ENCODE data around the gene SFXN5. TPM values are rescaled to one million over a fixed set of nuclear protein-coding genes. Genes with fewer than 3 reads are reported as not detected.

The SFXN5 gene
- total RNA-seq, 1 donor from 2014 or later, result 4.7 TPM

- Histone ChIP-seq H3K4me3 (ENCODE audit: low read length in 3 of 3) (no peak overlapping the region), H3K9me3 (ENCODE audit: control insufficient read depth in 3 of 3, low read length in 3 of 3) (no peaks in the 10 kb centered on the region), H3K27ac (ENCODE audit: low read depth, low read length) (no peak overlapping the region), H3K36me3 (ENCODE audit: control insufficient read depth in 3 of 3, insufficient read depth in 3 of 3, low read length in 3 of 3) (peaks cover 3 to 7% (median 4%) of the 10 kb centered on the region in 3 donors), H3K4me1 (ENCODE audit: control insufficient read depth in 3 of 3, insufficient read depth in 3 of 3, low read length in 3 of 3) (peaks cover 45 to 52% (median 49%) of the 10 kb centered on the region in 3 donors), H3K27me3 (ENCODE audit: control insufficient read depth in 3 of 3, insufficient read depth in 3 of 3, low read length in 3 of 3) (no peaks in the 10 kb centered on the region), H3K9ac (ENCODE audit: low read depth in 1 of 3, low read length in 3 of 3) (no peak overlapping the region)
Observed at GRCh38 chr2:72981536-72981935, 90.0 kb downstream of the SFXN5 start.

- no peak overlapping the region for H3K4me3 ChIP-seq (ENCODE audit: low read length in 3 of 3)
- no peaks in the 10 kb centered on the region for H3K27me3 ChIP-seq (ENCODE audit: control insufficient read depth in 3 of 3, insufficient read depth in 3 of 3, low read length in 3 of 3)
- no peaks in the 10 kb centered on the region for H3K9me3 ChIP-seq (ENCODE audit: control insufficient read depth in 3 of 3, low read length in 3 of 3)
- no peak overlapping the region for H3K27ac ChIP-seq (ENCODE audit: low read depth, low read length)
- peaks cover 0 to 7% (median 3%) of the 10 kb centered on the region in 3 donors for H3K36me3 ChIP-seq (ENCODE audit: control insufficient read depth in 3 of 3, insufficient read depth in 3 of 3, low read length in 3 of 3)
- H3K4me1 ChIP-seq (ENCODE audit: control insufficient read depth in 3 of 3, insufficient read depth in 3 of 3, low read length in 3 of 3), result peaks cover 40 to 50% (median 42%) of the 10 kb centered on the region in 3 donors
- peak overlapping the region in 1 of 3 donors; percentile 5 for H3K9ac ChIP-seq (ENCODE audit: low read depth in 1 of 3, low read length in 3 of 3)
Observed at GRCh38 chr2:72980535-72981217, 90.8 kb downstream of the SFXN5 start.

GRCh38 chr2:72979896-72980295, 91.6 kb downstream of the SFXN5 start:
- H3K27me3 ChIP-seq (ENCODE audit: control insufficient read depth in 3 of 3, insufficient read depth in 3 of 3, low read length in 3 of 3), result no peaks in the 10 kb centered on the region
- H3K4me3 ChIP-seq (ENCODE audit: low read length in 3 of 3), result no peak overlapping the region
- H3K27ac ChIP-seq (ENCODE audit: low read depth, low read length), result no peak overlapping the region
- peaks cover 36 to 43% (median 38%) of the 10 kb centered on the region in 3 donors for H3K4me1 ChIP-seq (ENCODE audit: control insufficient read depth in 3 of 3, insufficient read depth in 3 of 3, low read length in 3 of 3)
- H3K9ac ChIP-seq (ENCODE audit: low read depth in 1 of 3, low read length in 3 of 3), result no peak overlapping the region
- H3K36me3 ChIP-seq (ENCODE audit: control insufficient read depth in 3 of 3, insufficient read depth in 3 of 3, low read length in 3 of 3), result peaks cover 0 to 7% (median 3%) of the 10 kb centered on the region in 3 donors
- H3K9me3 ChIP-seq (ENCODE audit: control insufficient read depth in 3 of 3, low read length in 3 of 3), result no peaks in the 10 kb centered on the region

GRCh38 chr2:72975017-72975416, 96.5 kb downstream of the SFXN5 start:
- Histone ChIP-seq H3K36me3 (ENCODE audit: control insufficient read depth in 3 of 3, insufficient read depth in 3 of 3, low read length in 3 of 3) (peaks cover 2 to 14% (median 3%) of the 10 kb centered on the region in 3 donors), H3K4me1 (ENCODE audit: control insufficient read depth in 3 of 3, insufficient read depth in 3 of 3, low read length in 3 of 3) (peaks cover 0 to 6% (median 0%) of the 10 kb centered on the region in 3 donors), H3K9me3 (ENCODE audit: control insufficient read depth in 3 of 3, low read length in 3 of 3) (no peaks in the 10 kb centered on the region), H3K27me3 (ENCODE audit: control insufficient read depth in 3 of 3, insufficient read depth in 3 of 3, low read length in 3 of 3) (no peaks in the 10 kb centered on the region), H3K9ac (ENCODE audit: low read depth in 1 of 3, low read length in 3 of 3) (no peak overlapping the region), H3K4me3 (ENCODE audit: low read length in 3 of 3) (no peak overlapping the region), H3K27ac (ENCODE audit: low read depth, low read length) (no peak overlapping the region)

GRCh38 chr2:72974436-72974754, 97.1 kb downstream of the SFXN5 start:
- Histone ChIP-seq H3K4me3 (ENCODE audit: low read length in 3 of 3) (no peak overlapping the region), H3K27ac (ENCODE audit: low read depth, low read length) (no peak overlapping the region), H3K9ac (ENCODE audit: low read depth in 1 of 3, low read length in 3 of 3) (no peak overlapping the region), H3K27me3 (ENCODE audit: control insufficient read depth in 3 of 3, insufficient read depth in 3 of 3, low read length in 3 of 3) (no peaks in the 10 kb centered on the region), H3K9me3 (ENCODE audit: control insufficient read depth in 3 of 3, low read length in 3 of 3) (no peaks in the 10 kb centered on the region), H3K4me1 (ENCODE audit: control insufficient read depth in 3 of 3, insufficient read depth in 3 of 3, low read length in 3 of 3) (peaks cover 0 to 3% (median 0%) of the 10 kb centered on the region in 3 donors), H3K36me3 (ENCODE audit: control insufficient read depth in 3 of 3, insufficient read depth in 3 of 3, low read length in 3 of 3) (peaks cover 2 to 14% (median 3%) of the 10 kb centered on the region in 3 donors)

- Histone ChIP-seq H3K9ac (ENCODE audit: low read depth in 1 of 3, low read length in 3 of 3) (no peak overlapping the region), H3K27ac (ENCODE audit: low read depth, low read length) (no peak overlapping the region), H3K9me3 (ENCODE audit: control insufficient read depth in 3 of 3, low read length in 3 of 3) (no peaks in the 10 kb centered on the region), H3K4me3 (ENCODE audit: low read length in 3 of 3) (no peak overlapping the region), H3K36me3 (ENCODE audit: control insufficient read depth in 3 of 3, insufficient read depth in 3 of 3, low read length in 3 of 3) (peaks cover 2 to 14% (median 3%) of the 10 kb centered on the region in 3 donors), H3K27me3 (ENCODE audit: control insufficient read depth in 3 of 3, insufficient read depth in 3 of 3, low read length in 3 of 3) (no peaks in the 10 kb centered on the region), H3K4me1 (ENCODE audit: control insufficient read depth in 3 of 3, insufficient read depth in 3 of 3, low read length in 3 of 3) (peaks cover 0 to 3% (median 0%) of the 10 kb centered on the region in 3 donors)
Observed at GRCh38 chr2:72973566-72974435, 97.7 kb downstream of the SFXN5 start.

- H3K9ac ChIP-seq (ENCODE audit: low read depth in 1 of 3, low read length in 3 of 3), result no peak overlapping the region
- peaks cover 0 to 3% (median 0%) of the 10 kb centered on the region in 3 donors for H3K4me1 ChIP-seq (ENCODE audit: control insufficient read depth in 3 of 3, insufficient read depth in 3 of 3, low read length in 3 of 3)
- no peak overlapping the region for H3K4me3 ChIP-seq (ENCODE audit: low read length in 3 of 3)
- no peaks in the 10 kb centered on the region for H3K27me3 ChIP-seq (ENCODE audit: control insufficient read depth in 3 of 3, insufficient read depth in 3 of 3, low read length in 3 of 3)
- H3K9me3 ChIP-seq (ENCODE audit: control insufficient read depth in 3 of 3, low read length in 3 of 3), result no peaks in the 10 kb centered on the region
- no peak overlapping the region for H3K27ac ChIP-seq (ENCODE audit: low read depth, low read length)
- peaks cover 2 to 16% (median 3%) of the 10 kb centered on the region in 3 donors for H3K36me3 ChIP-seq (ENCODE audit: control insufficient read depth in 3 of 3, insufficient read depth in 3 of 3, low read length in 3 of 3)
Observed at GRCh38 chr2:72973137-72973535, 98.4 kb downstream of the SFXN5 start.

- H3K27ac ChIP-seq (ENCODE audit: low read depth, low read length), result no peak overlapping the region
- no peak overlapping the region for H3K4me3 ChIP-seq (ENCODE audit: low read length in 3 of 3)
- peaks cover 0 to 3% (median 0%) of the 10 kb centered on the region in 3 donors for H3K4me1 ChIP-seq (ENCODE audit: control insufficient read depth in 3 of 3, insufficient read depth in 3 of 3, low read length in 3 of 3)
- no peaks in the 10 kb centered on the region for H3K27me3 ChIP-seq (ENCODE audit: control insufficient read depth in 3 of 3, insufficient read depth in 3 of 3, low read length in 3 of 3)
- H3K36me3 ChIP-seq (ENCODE audit: control insufficient read depth in 3 of 3, insufficient read depth in 3 of 3, low read length in 3 of 3), result peaks cover 2 to 16% (median 5%) of the 10 kb centered on the region in 3 donors
- H3K9me3 ChIP-seq (ENCODE audit: control insufficient read depth in 3 of 3, low read length in 3 of 3), result no peaks in the 10 kb centered on the region
- no peak overlapping the region for H3K9ac ChIP-seq (ENCODE audit: low read depth in 1 of 3, low read length in 3 of 3)
Observed at GRCh38 chr2:72972352-72973136, 99.0 kb downstream of the SFXN5 start.

GRCh38 chr2:72971036-72971435, 100.5 kb downstream of the SFXN5 start:
- Histone ChIP-seq H3K27me3 (ENCODE audit: control insufficient read depth in 3 of 3, insufficient read depth in 3 of 3, low read length in 3 of 3) (no peaks in the 10 kb centered on the region), H3K9me3 (ENCODE audit: control insufficient read depth in 3 of 3, low read length in 3 of 3) (no peaks in the 10 kb centered on the region), H3K4me1 (ENCODE audit: control insufficient read depth in 3 of 3, insufficient read depth in 3 of 3, low read length in 3 of 3) (peaks cover 0 to 3% (median 0%) of the 10 kb centered on the region in 3 donors), H3K9ac (ENCODE audit: low read depth in 1 of 3, low read length in 3 of 3) (no peak overlapping the region), H3K4me3 (ENCODE audit: low read length in 3 of 3) (no peak overlapping the region), H3K36me3 (ENCODE audit: control insufficient read depth in 3 of 3, insufficient read depth in 3 of 3, low read length in 3 of 3) (peaks cover 11 to 17% (median 11%) of the 10 kb centered on the region in 3 donors), H3K27ac (ENCODE audit: low read depth, low read length) (no peak overlapping the region)

Measured in skeletal muscle tissue (tissue), 4 donors.